GM10248 (cell line): ENCODE results near the gene CMKLR1.

Experiments used
- CTCF ChIA-PET: fragments of 300-600 bp; sonication (Branson Sonifier 250); formaldehyde crosslinking; extraction: SDS; loops from one replicate; lab custom pipeline; 2021; ENCODE audit warnings: antibody characterized with exemption; lab: Yijun Ruan, JAX
- POLR2A ChIA-PET: fragments of 350-650 bp; sonication (Branson Sonifier 250); formaldehyde crosslinking; extraction: SDS; loops from one replicate; lab custom pipeline; 2020; ENCODE audit warnings: antibody characterized with exemption; lab: Yijun Ruan, JAX
- DNase-seq: peaks from one replicate; pipeline ENCODE4 v3.0.0; 2012; ENCODE audit errors: extremely low spot score
- CTCF ChIP-seq: IDR thresholded peaks from 2 replicates; pipeline ENCODE4 v1.5.1; 2012; ENCODE audit warnings: mild to moderate bottlenecking, low read depth; ENCODE audit errors: extremely low read depth, missing control alignments, control extremely low read depth

Gene CMKLR1, protein sequence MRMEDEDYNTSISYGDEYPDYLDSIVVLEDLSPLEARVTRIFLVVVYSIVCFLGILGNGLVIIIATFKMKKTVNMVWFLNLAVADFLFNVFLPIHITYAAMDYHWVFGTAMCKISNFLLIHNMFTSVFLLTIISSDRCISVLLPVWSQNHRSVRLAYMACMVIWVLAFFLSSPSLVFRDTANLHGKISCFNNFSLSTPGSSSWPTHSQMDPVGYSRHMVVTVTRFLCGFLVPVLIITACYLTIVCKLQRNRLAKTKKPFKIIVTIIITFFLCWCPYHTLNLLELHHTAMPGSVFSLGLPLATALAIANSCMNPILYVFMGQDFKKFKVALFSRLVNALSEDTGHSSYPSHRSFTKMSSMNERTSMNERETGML

GRCh38 chr12:108338915-108339657 lies at the start of gene CMKLR1:
Gene CMKLR1, minus strand, starts transcription at chr12:108339311. Its CDS starts 45,720 bp downstream, at chr12:108293591.
- ChIA-PET POLR2A (no interaction called here), CTCF (interaction anchor here (1.1 to 1.8 kb wide), 4 partner anchors 22 to 173 kb away, joined by 3 to 5 read pairs (median 4); no protein-coding TSS in a partner anchor)
- no peak for TF ChIP-seq CTCF
- no peak for DNase-seq

- ChIA-PET POLR2A (no interaction called here), CTCF (no interaction called here)
- DNase-seq = no peak
Measured at GRCh38 chr12:108387771-108388170, 48.7 kb upstream of the CMKLR1 start.

GRCh38 chr12:108386709-108387360 lies 47.7 kb upstream of the CMKLR1 start:
- TF ChIP-seq CTCF = no peak
- ChIA-PET POLR2A (no interaction called here), CTCF (no interaction called here)
- DNase-seq = no peak

More at GRCh38 chr12:108387771-108388170, 48.7 kb upstream of the CMKLR1 start:
- TF ChIP-seq CTCF = no peak

DNA sequence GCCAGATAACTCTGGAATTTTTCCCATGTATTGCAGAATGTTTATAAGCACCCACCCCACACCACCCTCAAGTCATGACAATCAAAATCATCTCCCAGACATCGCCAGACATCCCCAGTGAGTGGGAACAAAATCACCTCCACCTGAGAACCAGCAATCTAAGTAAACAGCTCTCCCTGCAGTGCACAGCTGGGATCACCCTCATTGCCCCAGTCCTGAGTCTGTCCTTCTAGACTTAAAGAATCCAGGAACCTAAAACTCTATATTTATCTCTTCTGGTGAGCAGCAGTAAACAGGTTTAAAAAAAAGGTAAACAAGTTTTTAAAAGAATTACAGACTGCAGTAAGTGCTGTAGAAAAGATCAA lies 43.3 kb upstream of the CMKLR1 start:
- POLR2A ChIA-PET = no interaction called here
- DNase-seq = no peak
- TF ChIP-seq CTCF = no peak
- CTCF ChIA-PET = interaction anchor here (2.6 kb wide), 1 partner anchor 16 kb away, joined by 5 read pairs; no protein-coding TSS in a partner anchor

GRCh38 chr12:108381787-108382436 lies 42.8 kb upstream of the CMKLR1 start:
- no peak for DNase-seq
- POLR2A ChIA-PET = no interaction called here
- CTCF ChIA-PET = interaction anchor here (2.6 kb wide), 1 partner anchor 15 kb away, joined by 5 read pairs; no protein-coding TSS in a partner anchor
- TF ChIP-seq CTCF = no peak
